Activated naive CD4-positive, alpha-beta T cell treated with Interleukin-2 at 50 U/mL for 16 hours (primary cell): ENCODE data around the gene GPSM3.
"Not testable (repeated sequence)": the region's sequence is repeated elsewhere in the genome, so short reads cannot be mapped to it uniquely, and the experiment has no call there.

Source experiments
- DNase-seq: peaks from one replicate; pipeline ENCODE4 v3.0.0-alpha.2; 2020

GPSM3 gene

GRCh38 chr6:32186151-32186840, 6.1 kb downstream of the GPSM3 start:
- DNase-seq: not testable (repeated sequence)

GRCh38 chr6:32185681-32186131, 6.7 kb downstream of the GPSM3 start:
- DNase-seq: peak; percentile 72

GRCh38 chr6:32184084-32184640, 8.3 kb downstream of the GPSM3 start, which contains the start of gene AGER:
AGER (minus strand) TSS chr6:32184253; CDS start chr6:32184222, 31 bp downstream.
- no peak for DNase-seq

- no peak for DNase-seq
Observed at GRCh38 chr6:32183483-32184083, 8.9 kb downstream of the GPSM3 start.

- DNase-seq: no peak
Observed at GRCh38 chr6:32183030-32183429, 9.4 kb downstream of the GPSM3 start.

- no peak for DNase-seq
Observed at GRCh38 chr6:32182555-32182981, 9.9 kb downstream of the GPSM3 start.

- DNase-seq: no peak
Observed at GRCh38 chr6:32181915-32182529, 10.4 kb downstream of the GPSM3 start.

GRCh38 chr6:32181148-32181702, 11.2 kb downstream of the GPSM3 start:
- no peak for DNase-seq

- no peak for DNase-seq
Observed at GRCh38 chr6:32179766-32180405, 12.6 kb downstream of the GPSM3 start.

GRCh38 chr6:32178547-32179440, 13.6 kb downstream of the GPSM3 start:
- DNase-seq: no peak

GRCh38 chr6:32177788-32178546, 14.5 kb downstream of the GPSM3 start, which contains the start of gene RNF5:
RNF5 (plus strand) TSS chr6:32178405; CDS start chr6:32178512, 107 bp downstream.
- peak; percentile 91 for DNase-seq

GRCh38 chr6:32177183-32177787, 15.2 kb downstream of the GPSM3 start:
- DNase-seq: peak; percentile 44

- DNase-seq: no peak
Observed at GRCh38 chr6:32176476-32177182, 15.8 kb downstream of the GPSM3 start.

GRCh38 chr6:32175711-32176475, 16.6 kb downstream of the GPSM3 start, which contains the start of gene AGPAT1:
AGPAT1 (minus strand) TSS chr6:32176084; CDS start chr6:32171496, 4,588 bp downstream.
- peak; percentile 98 for DNase-seq

GRCh38 chr6:32175322-32175710, 17.1 kb downstream of the GPSM3 start:
- DNase-seq: no peak

- no peak for DNase-seq
Observed at GRCh38 chr6:32174416-32174815, 18.0 kb downstream of the GPSM3 start.

- no peak for DNase-seq
Observed at GRCh38 chr6:32173051-32173727, 19.3 kb downstream of the GPSM3 start.

GRCh38 chr6:32171234-32171633, 21.2 kb downstream of the GPSM3 start:
- DNase-seq: no peak
